WTC11 (cell line): ENCODE data around the gene CSF1R. TPM values are rescaled to one million over a fixed set of nuclear protein-coding genes. Genes with fewer than 3 reads are reported as not detected.

Source experiments
- ATAC-seq: fragments of 200-7000 bp; cut with Tn5 transposase; 2 replicates; pipeline ENCODE4 v1.10.0; 2021; ENCODE audit warnings: mild to moderate bottlenecking, moderate library complexity
- CTCF ChIA-PET: fragments of 300-600 bp; sonication (Branson Sonifier 250); formaldehyde crosslinking; loops from one replicate; lab custom pipeline; 2021; ENCODE audit warnings: antibody characterized with exemption; lab: Charles Lee
- POLR2A ChIA-PET: fragments of 350-600 bp; sonication (Branson Sonifier 250); formaldehyde crosslinking; loops from one replicate; lab custom pipeline; 2021; ENCODE audit warnings: antibody characterized with exemption; lab: Charles Lee
- DNase-seq: peaks from one replicate; pipeline ENCODE4 v3.0.0; 2021; ENCODE audit warnings: low spot score
- H3K27ac Mint-ChIP-seq: 2 replicates; pipeline ENCODE4 v1.8.0; 2021; ENCODE audit warnings: mixed read lengths
- H3K27me3 Mint-ChIP-seq: 2 replicates; pipeline ENCODE4 v1.8.0; 2021; ENCODE audit warnings: low read depth, mild to moderate bottlenecking, moderate library complexity, mixed read lengths
- H3K36me3 Mint-ChIP-seq: 2 replicates; pipeline ENCODE4 v1.8.0; 2021; ENCODE audit warnings: mixed read lengths
- H3K4me1 Mint-ChIP-seq: 2 replicates; pipeline ENCODE4 v1.8.0; 2022; ENCODE audit warnings: mixed read lengths
- H3K4me3 Mint-ChIP-seq: 2 replicates; pipeline ENCODE4 v1.8.0; 2021; ENCODE audit warnings: mild to moderate bottlenecking, moderate library complexity, mixed read lengths
- H3K9me3 Mint-ChIP-seq: 2 replicates; pipeline ENCODE4 v1.8.0; 2021; ENCODE audit warnings: mixed read lengths
- CBFB ChIP-seq: sonication (generic); formaldehyde crosslinking; IDR thresholded peaks from 2 replicates; pipeline ENCODE4 v1.8.1; 2022; ENCODE audit warnings: mild to moderate bottlenecking, low read depth, missing genetic modification reagents
- ELF4 ChIP-seq: sonication (generic); formaldehyde crosslinking; IDR thresholded peaks from 2 replicates; pipeline ENCODE4 v1.8.1; 2022; ENCODE audit warnings: low read depth, mild to moderate bottlenecking, moderate library complexity, missing genetic modification reagents
- ETV6 ChIP-seq: sonication (generic); formaldehyde crosslinking; IDR thresholded peaks from 2 replicates; pipeline ENCODE4 v1.8.1; 2022; ENCODE audit warnings: mild to moderate bottlenecking, missing genetic modification reagents
- KAT7 ChIP-seq: sonication (generic); formaldehyde crosslinking; IDR thresholded peaks from 2 replicates; pipeline ENCODE4 v1.8.1; 2023; ENCODE audit warnings: missing genetic modification reagents, mild to moderate bottlenecking, borderline replicate concordance
- MXD4 ChIP-seq: fragments of 250-450 bp; sonication (Bioruptor Pico); IDR thresholded peaks from 2 replicates; pipeline ENCODE4 v1.8.0; 2021; ENCODE audit warnings: mild to moderate bottlenecking, moderate library complexity, borderline replicate concordance
- MYBL2 ChIP-seq: sonication (generic); formaldehyde crosslinking; IDR thresholded peaks from 2 replicates; pipeline ENCODE4 v1.8.1; 2023; ENCODE audit warnings: mild to moderate bottlenecking, moderate library complexity, missing genetic modification reagents
- NR1H2 ChIP-seq: sonication (generic); formaldehyde crosslinking; IDR thresholded peaks from 2 replicates; pipeline ENCODE4 v1.9.0; 2021; ENCODE audit warnings: mild to moderate bottlenecking, moderate library complexity, missing genetic modification reagents
- SMAD4 ChIP-seq: sonication (generic); formaldehyde crosslinking; IDR thresholded peaks from 2 replicates; pipeline ENCODE4 v1.8.0; 2022; ENCODE audit warnings: mild to moderate bottlenecking, missing genetic modification reagents
- TCF7 ChIP-seq: sonication (generic); formaldehyde crosslinking; IDR thresholded peaks from 2 replicates; pipeline ENCODE4 v1.8.0; 2022; ENCODE audit warnings: mild to moderate bottlenecking, low read depth, missing genetic modification reagents, moderate library complexity
- TEAD1 ChIP-seq: sonication (generic); formaldehyde crosslinking; IDR thresholded peaks from 2 replicates; pipeline ENCODE4 v1.8.0; 2022; ENCODE audit warnings: mild to moderate bottlenecking, missing genetic modification reagents
- ZNF121 ChIP-seq: sonication (generic); formaldehyde crosslinking; IDR thresholded peaks from 2 replicates; pipeline ENCODE4 v1.8.0; 2023; ENCODE audit warnings: missing genetic modification reagents
- ZNF416 ChIP-seq: fragments of 250-450 bp; sonication (Bioruptor Pico); IDR thresholded peaks from 2 replicates; pipeline ENCODE4 v1.9.0; 2021; ENCODE audit warnings: mild to moderate bottlenecking, inconsistent platforms
- ZNF671 ChIP-seq: fragments of 250-450 bp; sonication (Bioruptor Pico); IDR thresholded peaks from 2 replicates; pipeline ENCODE4 v1.8.0; 2021; ENCODE audit warnings: mild to moderate bottlenecking
- total RNA-seq: library from RNA; stranded (reverse); gene quantifications from 3 replicates; pipeline ENCODE4 v1.2.3, GENCODE V29; 2021
- TF ChIP-seq, protein P1 (sequence below): sonication (generic); formaldehyde crosslinking; IDR thresholded peaks from 2 replicates; pipeline ENCODE4 v1.8.1; 2023; ENCODE audit warnings: mild to moderate bottlenecking, missing genetic modification reagents, moderate library complexity
- TF ChIP-seq, protein P2 (sequence below): sonication (generic); formaldehyde crosslinking; conservative IDR thresholded peaks from 2 replicates; pipeline ENCODE4 v1.8.1; 2022; ENCODE audit warnings: mild to moderate bottlenecking, missing genetic modification reagents
- TF ChIP-seq, protein P3 (sequence below): sonication (generic); formaldehyde crosslinking; IDR thresholded peaks from 2 replicates; pipeline ENCODE4 v1.8.0; 2022; ENCODE audit warnings: missing genetic modification reagents
- TF ChIP-seq, protein P4 (sequence below): sonication (generic); formaldehyde crosslinking; conservative IDR thresholded peaks from 2 replicates; pipeline ENCODE4 v1.8.1; 2023; ENCODE audit warnings: mild to moderate bottlenecking, low read depth, missing genetic modification reagents, moderate library complexity
- TF ChIP-seq, protein P5 (sequence below): sonication (generic); formaldehyde crosslinking; IDR thresholded peaks from 2 replicates; pipeline ENCODE4 v1.8.1; 2022; ENCODE audit warnings: low read depth, missing genetic modification reagents, borderline replicate concordance
- TF ChIP-seq, protein P6 (sequence below): fragments of 200-600 bp; IDR thresholded peaks from 2 replicates; pipeline ENCODE4 v1.8.0; 2022; ENCODE audit warnings: antibody characterized with exemption

CSF1R gene
- total RNA-seq, 1 experiment from 2014 or later: 0.20 TPM

DNA sequence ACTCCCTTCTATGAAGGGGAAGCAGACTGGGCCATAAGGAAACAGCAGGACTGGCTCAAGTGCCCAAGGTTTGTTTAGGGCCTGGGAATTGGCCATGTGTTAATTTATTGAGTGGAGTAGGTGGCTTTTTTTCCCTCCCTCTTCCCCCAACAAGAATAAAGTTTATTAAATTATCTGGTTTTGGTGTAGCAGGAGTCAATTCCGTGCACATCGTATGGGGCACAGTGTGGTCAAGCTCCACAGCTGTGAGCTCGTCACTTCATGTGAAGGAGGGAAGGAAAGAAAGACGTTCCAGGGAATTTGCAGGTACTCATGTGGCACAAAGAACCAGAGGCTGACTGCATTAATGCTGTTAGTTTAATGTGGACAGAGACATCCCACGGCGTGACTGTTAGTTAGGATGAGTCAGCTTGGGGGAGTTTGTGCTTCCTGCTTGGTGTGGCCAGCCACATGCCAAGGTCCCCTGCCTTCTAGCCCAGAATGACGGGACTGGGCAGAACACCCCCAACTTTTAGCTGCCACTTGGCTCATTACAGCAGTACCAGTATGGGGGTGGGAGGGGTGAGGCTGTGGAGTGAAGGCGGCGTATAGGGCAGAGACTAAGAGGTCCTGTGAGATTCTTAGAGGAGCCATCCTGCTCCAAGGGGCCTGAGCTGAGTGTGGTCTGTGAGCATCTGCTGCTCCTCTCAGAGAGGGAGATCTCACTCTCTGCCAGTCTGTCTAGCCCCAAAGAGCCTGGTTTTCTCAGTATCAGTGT, 33.2 kb downstream of the CSF1R start:
- CTCF ChIA-PET: interaction anchor here (0.8 kb wide), 1 partner anchor 166 kb away, joined by 3 read pairs; no protein-coding TSS in a partner anchor
- no peak for DNase-seq
- no peak overlapping the region for H3K4me3 Mint-ChIP-seq
- TF ChIP-seq ZNF416 (CRISPR knock-in tag) (no peak), ELF4 (CRISPR knock-in tag) (no peak), TCF7 (no peak), ETV6 (CRISPR knock-in tag) (no peak), ZNF671 (no peak), MXD4 (CRISPR knock-in tag) (no peak), MYBL2 (CRISPR knock-in tag) (no peak), NR1H2 (CRISPR knock-in tag) (no peak), CBFB (no peak), ZNF121 (no peak), KAT7 (CRISPR knock-in tag) (no peak), TEAD1 (CRISPR knock-in tag) (no peak), SMAD4 (CRISPR knock-in tag) (no peak)
- TF ChIP-seq, protein P1, sequence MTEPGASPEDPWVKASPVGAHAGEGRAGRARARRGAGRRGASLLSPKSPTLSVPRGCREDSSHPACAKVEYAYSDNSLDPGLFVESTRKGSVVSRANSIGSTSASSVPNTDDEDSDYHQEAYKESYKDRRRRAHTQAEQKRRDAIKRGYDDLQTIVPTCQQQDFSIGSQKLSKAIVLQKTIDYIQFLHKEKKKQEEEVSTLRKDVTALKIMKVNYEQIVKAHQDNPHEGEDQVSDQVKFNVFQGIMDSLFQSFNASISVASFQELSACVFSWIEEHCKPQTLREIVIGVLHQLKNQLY (CRISPR knock-in tag): no peak
- TF ChIP-seq, protein P2, sequence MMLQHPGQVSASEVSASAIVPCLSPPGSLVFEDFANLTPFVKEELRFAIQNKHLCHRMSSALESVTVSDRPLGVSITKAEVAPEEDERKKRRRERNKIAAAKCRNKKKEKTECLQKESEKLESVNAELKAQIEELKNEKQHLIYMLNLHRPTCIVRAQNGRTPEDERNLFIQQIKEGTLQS (CRISPR knock-in tag): no peak
- TF ChIP-seq, protein P3, sequence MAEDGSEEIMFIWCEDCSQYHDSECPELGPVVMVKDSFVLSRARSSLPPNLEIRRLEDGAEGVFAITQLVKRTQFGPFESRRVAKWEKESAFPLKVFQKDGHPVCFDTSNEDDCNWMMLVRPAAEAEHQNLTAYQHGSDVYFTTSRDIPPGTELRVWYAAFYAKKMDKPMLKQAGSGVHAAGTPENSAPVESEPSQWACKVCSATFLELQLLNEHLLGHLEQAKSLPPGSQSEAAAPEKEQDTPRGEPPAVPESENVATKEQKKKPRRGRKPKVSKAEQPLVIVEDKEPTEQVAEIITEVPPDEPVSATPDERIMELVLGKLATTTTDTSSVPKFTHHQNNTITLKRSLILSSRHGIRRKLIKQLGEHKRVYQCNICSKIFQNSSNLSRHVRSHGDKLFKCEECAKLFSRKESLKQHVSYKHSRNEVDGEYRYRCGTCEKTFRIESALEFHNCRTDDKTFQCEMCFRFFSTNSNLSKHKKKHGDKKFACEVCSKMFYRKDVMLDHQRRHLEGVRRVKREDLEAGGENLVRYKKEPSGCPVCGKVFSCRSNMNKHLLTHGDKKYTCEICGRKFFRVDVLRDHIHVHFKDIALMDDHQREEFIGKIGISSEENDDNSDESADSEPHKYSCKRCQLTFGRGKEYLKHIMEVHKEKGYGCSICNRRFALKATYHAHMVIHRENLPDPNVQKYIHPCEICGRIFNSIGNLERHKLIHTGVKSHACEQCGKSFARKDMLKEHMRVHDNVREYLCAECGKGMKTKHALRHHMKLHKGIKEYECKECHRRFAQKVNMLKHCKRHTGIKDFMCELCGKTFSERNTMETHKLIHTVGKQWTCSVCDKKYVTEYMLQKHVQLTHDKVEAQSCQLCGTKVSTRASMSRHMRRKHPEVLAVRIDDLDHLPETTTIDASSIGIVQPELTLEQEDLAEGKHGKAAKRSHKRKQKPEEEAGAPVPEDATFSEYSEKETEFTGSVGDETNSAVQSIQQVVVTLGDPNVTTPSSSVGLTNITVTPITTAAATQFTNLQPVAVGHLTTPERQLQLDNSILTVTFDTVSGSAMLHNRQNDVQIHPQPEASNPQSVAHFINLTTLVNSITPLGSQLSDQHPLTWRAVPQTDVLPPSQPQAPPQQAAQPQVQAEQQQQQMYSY (CRISPR knock-in tag): no peak
- TF ChIP-seq, protein P4, sequence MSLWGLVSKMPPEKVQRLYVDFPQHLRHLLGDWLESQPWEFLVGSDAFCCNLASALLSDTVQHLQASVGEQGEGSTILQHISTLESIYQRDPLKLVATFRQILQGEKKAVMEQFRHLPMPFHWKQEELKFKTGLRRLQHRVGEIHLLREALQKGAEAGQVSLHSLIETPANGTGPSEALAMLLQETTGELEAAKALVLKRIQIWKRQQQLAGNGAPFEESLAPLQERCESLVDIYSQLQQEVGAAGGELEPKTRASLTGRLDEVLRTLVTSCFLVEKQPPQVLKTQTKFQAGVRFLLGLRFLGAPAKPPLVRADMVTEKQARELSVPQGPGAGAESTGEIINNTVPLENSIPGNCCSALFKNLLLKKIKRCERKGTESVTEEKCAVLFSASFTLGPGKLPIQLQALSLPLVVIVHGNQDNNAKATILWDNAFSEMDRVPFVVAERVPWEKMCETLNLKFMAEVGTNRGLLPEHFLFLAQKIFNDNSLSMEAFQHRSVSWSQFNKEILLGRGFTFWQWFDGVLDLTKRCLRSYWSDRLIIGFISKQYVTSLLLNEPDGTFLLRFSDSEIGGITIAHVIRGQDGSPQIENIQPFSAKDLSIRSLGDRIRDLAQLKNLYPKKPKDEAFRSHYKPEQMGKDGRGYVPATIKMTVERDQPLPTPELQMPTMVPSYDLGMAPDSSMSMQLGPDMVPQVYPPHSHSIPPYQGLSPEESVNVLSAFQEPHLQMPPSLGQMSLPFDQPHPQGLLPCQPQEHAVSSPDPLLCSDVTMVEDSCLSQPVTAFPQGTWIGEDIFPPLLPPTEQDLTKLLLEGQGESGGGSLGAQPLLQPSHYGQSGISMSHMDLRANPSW (CRISPR knock-in tag): no peak
- TF ChIP-seq, protein P5, sequence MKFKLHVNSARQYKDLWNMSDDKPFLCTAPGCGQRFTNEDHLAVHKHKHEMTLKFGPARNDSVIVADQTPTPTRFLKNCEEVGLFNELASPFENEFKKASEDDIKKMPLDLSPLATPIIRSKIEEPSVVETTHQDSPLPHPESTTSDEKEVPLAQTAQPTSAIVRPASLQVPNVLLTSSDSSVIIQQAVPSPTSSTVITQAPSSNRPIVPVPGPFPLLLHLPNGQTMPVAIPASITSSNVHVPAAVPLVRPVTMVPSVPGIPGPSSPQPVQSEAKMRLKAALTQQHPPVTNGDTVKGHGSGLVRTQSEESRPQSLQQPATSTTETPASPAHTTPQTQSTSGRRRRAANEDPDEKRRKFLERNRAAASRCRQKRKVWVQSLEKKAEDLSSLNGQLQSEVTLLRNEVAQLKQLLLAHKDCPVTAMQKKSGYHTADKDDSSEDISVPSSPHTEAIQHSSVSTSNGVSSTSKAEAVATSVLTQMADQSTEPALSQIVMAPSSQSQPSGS (CRISPR knock-in tag): no peak
- TF ChIP-seq, protein P6, sequence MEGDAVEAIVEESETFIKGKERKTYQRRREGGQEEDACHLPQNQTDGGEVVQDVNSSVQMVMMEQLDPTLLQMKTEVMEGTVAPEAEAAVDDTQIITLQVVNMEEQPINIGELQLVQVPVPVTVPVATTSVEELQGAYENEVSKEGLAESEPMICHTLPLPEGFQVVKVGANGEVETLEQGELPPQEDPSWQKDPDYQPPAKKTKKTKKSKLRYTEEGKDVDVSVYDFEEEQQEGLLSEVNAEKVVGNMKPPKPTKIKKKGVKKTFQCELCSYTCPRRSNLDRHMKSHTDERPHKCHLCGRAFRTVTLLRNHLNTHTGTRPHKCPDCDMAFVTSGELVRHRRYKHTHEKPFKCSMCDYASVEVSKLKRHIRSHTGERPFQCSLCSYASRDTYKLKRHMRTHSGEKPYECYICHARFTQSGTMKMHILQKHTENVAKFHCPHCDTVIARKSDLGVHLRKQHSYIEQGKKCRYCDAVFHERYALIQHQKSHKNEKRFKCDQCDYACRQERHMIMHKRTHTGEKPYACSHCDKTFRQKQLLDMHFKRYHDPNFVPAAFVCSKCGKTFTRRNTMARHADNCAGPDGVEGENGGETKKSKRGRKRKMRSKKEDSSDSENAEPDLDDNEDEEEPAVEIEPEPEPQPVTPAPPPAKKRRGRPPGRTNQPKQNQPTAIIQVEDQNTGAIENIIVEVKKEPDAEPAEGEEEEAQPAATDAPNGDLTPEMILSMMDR: no peak
- TF ChIP-seq, all 79 proteins: peak for 0
- Mint-ChIP-seq H3K4me1 (peaks cover 12% of the 10 kb centered on the region), H3K27ac (no peak overlapping the region), H3K36me3 (peaks cover 44% of the 10 kb centered on the region), H3K27me3 (no peaks in the 10 kb centered on the region), H3K9me3 (no peaks in the 10 kb centered on the region)
- no peak for ATAC-seq
- POLR2A ChIA-PET: no interaction called here
